Panc1 (cell line): ENCODE data around the gene B3GNT3.

Experiments used
- SIN3A ChIP-seq: IDR thresholded peaks from 2 replicates; pipeline ENCODE4 v1.6.1; 2012; ENCODE audit warnings: low read depth, mild to moderate bottlenecking, low read length, moderate library complexity, borderline replicate concordance; ENCODE audit not compliant: insufficient read depth
- TF ChIP-seq, protein P1 (sequence below): fragments of 450-650 bp; IDR thresholded peaks from 2 replicates; pipeline ENCODE4 v1.5.1; 2017; ENCODE audit warnings: mild to moderate bottlenecking

DNA sequence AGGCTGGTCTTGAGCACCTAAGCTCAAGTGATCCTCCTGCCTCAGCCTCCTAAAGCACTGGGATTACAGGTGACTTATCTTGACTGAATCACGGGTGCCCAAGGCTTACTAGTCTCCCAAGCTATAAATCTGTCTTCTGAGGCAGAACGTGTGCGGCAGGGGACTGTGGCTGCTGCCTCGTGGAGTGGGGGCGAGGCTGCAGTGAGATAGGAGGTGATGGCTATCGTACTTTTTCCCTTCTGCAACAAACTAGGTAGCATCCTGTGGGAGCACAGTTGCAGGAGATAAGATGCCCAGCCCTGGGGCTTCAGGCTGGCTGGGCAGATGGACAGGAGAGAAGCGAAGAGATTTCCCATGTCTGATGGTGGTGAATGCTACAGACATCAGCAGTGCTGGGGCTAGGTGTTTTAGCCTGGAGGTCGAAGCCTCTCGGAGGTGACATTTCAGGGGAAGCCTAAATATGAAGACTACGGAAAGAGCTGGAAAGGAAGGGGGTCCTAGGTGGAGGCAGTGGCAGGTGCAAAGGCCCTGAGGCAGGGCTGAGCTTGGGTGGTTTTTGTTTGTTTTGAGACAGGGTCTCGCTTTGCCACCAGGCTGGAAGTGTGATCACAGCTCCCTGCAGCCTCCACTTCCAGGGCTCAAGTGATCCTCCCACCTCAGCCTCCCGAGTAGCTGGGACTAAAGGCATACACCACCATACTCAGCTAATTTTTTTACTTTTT lies 7.4 kb downstream of the B3GNT3 start:
- TF ChIP-seq, protein P1, sequence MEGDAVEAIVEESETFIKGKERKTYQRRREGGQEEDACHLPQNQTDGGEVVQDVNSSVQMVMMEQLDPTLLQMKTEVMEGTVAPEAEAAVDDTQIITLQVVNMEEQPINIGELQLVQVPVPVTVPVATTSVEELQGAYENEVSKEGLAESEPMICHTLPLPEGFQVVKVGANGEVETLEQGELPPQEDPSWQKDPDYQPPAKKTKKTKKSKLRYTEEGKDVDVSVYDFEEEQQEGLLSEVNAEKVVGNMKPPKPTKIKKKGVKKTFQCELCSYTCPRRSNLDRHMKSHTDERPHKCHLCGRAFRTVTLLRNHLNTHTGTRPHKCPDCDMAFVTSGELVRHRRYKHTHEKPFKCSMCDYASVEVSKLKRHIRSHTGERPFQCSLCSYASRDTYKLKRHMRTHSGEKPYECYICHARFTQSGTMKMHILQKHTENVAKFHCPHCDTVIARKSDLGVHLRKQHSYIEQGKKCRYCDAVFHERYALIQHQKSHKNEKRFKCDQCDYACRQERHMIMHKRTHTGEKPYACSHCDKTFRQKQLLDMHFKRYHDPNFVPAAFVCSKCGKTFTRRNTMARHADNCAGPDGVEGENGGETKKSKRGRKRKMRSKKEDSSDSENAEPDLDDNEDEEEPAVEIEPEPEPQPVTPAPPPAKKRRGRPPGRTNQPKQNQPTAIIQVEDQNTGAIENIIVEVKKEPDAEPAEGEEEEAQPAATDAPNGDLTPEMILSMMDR: no peak
- TF ChIP-seq SIN3A: no peak
